ENCODE data around the gene CEP112.

CEP112 gene

GRCh38 chr17:66191593-66192377 lies at the start of gene CEP112:
CEP112 (minus strand) TSS chr17:66192133.
- peak; percentile 52 for DNase-seq

- no peak for DNase-seq
These were observed 48.7 kb upstream of the CEP112 start for GRCh38 chr17:66240630-66241029.

- DNase-seq, result no peak
These were observed 48.1 kb upstream of the CEP112 start for GRCh38 chr17:66240013-66240412.

GRCh38 chr17:66235377-66235994 lies 43.6 kb upstream of the CEP112 start:
- DNase-seq, result no peak

GRCh38 chr17:66234611-66235010 lies 42.7 kb upstream of the CEP112 start:
- no peak for DNase-seq

- no peak for DNase-seq
These were observed 41.3 kb upstream of the CEP112 start for GRCh38 chr17:66233023-66233753.

- DNase-seq, result no peak
These were observed 39.1 kb upstream of the CEP112 start for GRCh38 chr17:66230922-66231591.

- DNase-seq, result no peak
These were observed 38.0 kb upstream of the CEP112 start for GRCh38 chr17:66229783-66230538.

- no peak for DNase-seq
These were observed 37.2 kb upstream of the CEP112 start, which contains the start of gene APOH for GRCh38 chr17:66228887-66229782. APOH (minus strand) TSS chr17:66229415; CDS start chr17:66229379, 36 bp downstream.

- no peak for DNase-seq
These were observed 35.5 kb upstream of the CEP112 start for GRCh38 chr17:66227212-66228045.

- no peak for DNase-seq
These were observed 30.9 kb upstream of the CEP112 start for GRCh38 chr17:66222798-66223350.

- no peak for DNase-seq
These were observed 30.0 kb upstream of the CEP112 start for GRCh38 chr17:66221755-66222530.

- no peak for DNase-seq
These were observed 29.4 kb upstream of the CEP112 start for GRCh38 chr17:66221343-66221742.

GRCh38 chr17:66220079-66220835 lies 28.3 kb upstream of the CEP112 start:
- DNase-seq, result no peak

- no peak for DNase-seq
These were observed 23.6 kb upstream of the CEP112 start for GRCh38 chr17:66215529-66215911.

- peak; percentile 23 for DNase-seq
These were observed 23.1 kb upstream of the CEP112 start for GRCh38 chr17:66214884-66215528.

GRCh38 chr17:66211047-66211810 lies 19.3 kb upstream of the CEP112 start:
- no peak for DNase-seq

Data from NCI-H2029 (cell line).